ENCODE measurements around the gene STX16. TPM values are rescaled to one million over a fixed set of nuclear protein-coding genes. Genes with fewer than 3 reads are reported as not detected.

The STX16 gene
- total RNA-seq, 4 donors from 2014 or later: 29.6 to 49.2 (median 32.8) TPM

- Histone ChIP-seq H3K9me3 (no peaks in the 10 kb centered on the region), H3K27me3 (no peaks in the 10 kb centered on the region), H3K36me3 (peaks cover 0 to 95% (median 22%) of the 10 kb centered on the region in 3 donors), H3K4me3 (no peak overlapping the region), H3K27ac (no peak overlapping the region), H3K4me1 (peaks cover 0 to 28% (median 0%) of the 10 kb centered on the region in 3 donors)
- no peak for DNase-seq
- WGBS, 2 donors: 75 to 81% methylated on average over 9 to 11 of the region's 11 CpGs
- intact Hi-C loops (cut with DNase I): no loop called here
- TF ChIP-seq CTCF (IDR thresholded peaks at IDR 0.05) (no peak), POLR2A (IDR thresholded peaks at IDR 0.05) (no peak)
These were observed 14.5 kb downstream of the STX16 start for GRCh38 chr20:58665606-58666005.

- intact Hi-C loops (cut with DNase I): no loop called here
These were observed 15.6 kb downstream of the STX16 start for GRCh38 chr20:58666702-58667101.

GRCh38 chr20:58667975-58668374 is 16.9 kb downstream of the STX16 start:
- WGBS, 2 donors: 75 to 86% methylated on average over 5 of the region's 5 CpGs
- no peaks in the 10 kb centered on the region for H3K27me3 ChIP-seq
- intact Hi-C loops (cut with DNase I): no loop called here
- no peak for DNase-seq
- TF ChIP-seq CTCF (IDR thresholded peaks at IDR 0.05): no peak
- no peak for TF ChIP-seq POLR2A (IDR thresholded peaks at IDR 0.05)
- H3K27ac ChIP-seq: peak overlapping the region in 1 of 4 donors; percentile 17
- H3K4me1 ChIP-seq: peaks cover 0 to 11% (median 0%) of the 10 kb centered on the region in 3 donors
- peaks cover 0 to 92% (median 23%) of the 10 kb centered on the region in 3 donors for H3K36me3 ChIP-seq
- no peaks in the 10 kb centered on the region for H3K9me3 ChIP-seq
- H3K4me3 ChIP-seq: no peak overlapping the region

More at GRCh38 chr20:58666702-58667101, 15.6 kb downstream of the STX16 start:
- Histone ChIP-seq H3K36me3 (peaks cover 0 to 92% (median 22%) of the 10 kb centered on the region in 3 donors), H3K4me1 (peaks cover 0 to 17% (median 0%) of the 10 kb centered on the region in 3 donors), H3K9me3 (no peaks in the 10 kb centered on the region), H3K27me3 (no peaks in the 10 kb centered on the region), H3K27ac (no peak overlapping the region), H3K4me3 (no peak overlapping the region)
- WGBS, 2 donors: 83 to 91% methylated on average over 7 of the region's 7 CpGs
- no peak for DNase-seq
- TF ChIP-seq POLR2A (IDR thresholded peaks at IDR 0.05) (no peak), CTCF (IDR thresholded peaks at IDR 0.05) (no peak)

- WGBS, 2 donors: 77 to 82% methylated on average over 5 of the region's 5 CpGs
- H3K36me3 ChIP-seq: peaks cover 0 to 92% (median 17%) of the 10 kb centered on the region in 3 donors
- intact Hi-C loops (cut with DNase I): no loop called here
- no peak overlapping the region for H3K4me3 ChIP-seq
- TF ChIP-seq CTCF (IDR thresholded peaks at IDR 0.05) (no peak), POLR2A (IDR thresholded peaks at IDR 0.05) (no peak)
- peaks cover 0 to 11% (median 0%) of the 10 kb centered on the region in 3 donors for H3K4me1 ChIP-seq
- no peaks in the 10 kb centered on the region for H3K27me3 ChIP-seq
- DNase-seq: no peak
- H3K9me3 ChIP-seq: no peaks in the 10 kb centered on the region
- peak overlapping the region in 2 of 4 donors; percentile 0 to 16 for H3K27ac ChIP-seq
These were observed 17.8 kb downstream of the STX16 start for GRCh38 chr20:58668901-58669286.

GRCh38 chr20:58669287-58670006 is 18.4 kb downstream of the STX16 start:
- 66% methylated on average over 6 to 8 of the region's 16 CpGs for WGBS, 2 donors
- H3K36me3 ChIP-seq: peaks cover 0 to 92% (median 17%) of the 10 kb centered on the region in 3 donors
- no peak overlapping the region for H3K4me3 ChIP-seq
- TF ChIP-seq CTCF (IDR thresholded peaks at IDR 0.05): no peak
- H3K27me3 ChIP-seq: no peaks in the 10 kb centered on the region
- no peaks in the 10 kb centered on the region for H3K9me3 ChIP-seq
- H3K4me1 ChIP-seq: peaks cover 0 to 11% (median 0%) of the 10 kb centered on the region in 3 donors
- peak overlapping the region in 2 of 4 donors; percentile 0 to 16 for H3K27ac ChIP-seq
- no peak for DNase-seq
- intact Hi-C loops (cut with DNase I): no loop called here

All from esophagus squamous epithelium (tissue), 5 donors.